OCI-LY7 (cell line): ENCODE results near the gene FAM193A. TPM values are rescaled to one million over a fixed set of nuclear protein-coding genes. Genes with fewer than 3 reads are reported as not detected.

ENCODE experiments used
- BruUV-seq: library from RNA; stranded (reverse); fragments of 400-500 nt; replicated peaks from 2 replicates; lab custom pipeline; 2021; lab: Mats Ljungman, UMichigan
- CTCF ChIA-PET: fragments of 300-600 bp; sonication (Branson Sonifier 250); formaldehyde crosslinking; loops from one replicate; lab custom pipeline; 2022; ENCODE audit warnings: antibody characterized with exemption; ENCODE audit not compliant: unreplicated experiment; lab: Charles Lee
- POLR2A ChIA-PET: fragments of 300-600 bp; sonication (Branson Sonifier 250); formaldehyde crosslinking; loops from one replicate; lab custom pipeline; 2022; ENCODE audit warnings: antibody characterized with exemption; lab: Charles Lee
- DNase-seq: peaks from one replicate; pipeline ENCODE4 v3.0.0-alpha.2; 2015; ENCODE audit warnings: low spot score
- H2AFZ ChIP-seq: fragments of 200-600 bp; sonication (generic), shearing (Covaris generic); 2 replicates; pipeline ENCODE4 v1.6.1; 2014; ENCODE audit warnings: mild to moderate bottlenecking, antibody characterized with exemption, low read length, moderate library complexity
- H3K27ac ChIP-seq: fragments of 200-600 bp; sonication (generic); 2 replicates; pipeline ENCODE4 v1.5.1; 2014; ENCODE audit warnings: mixed run types, low read depth, mild to moderate bottlenecking, moderate library complexity, low read length, inconsistent platforms; ENCODE audit not compliant: poor library complexity, severe bottlenecking
- H3K36me3 ChIP-seq: fragments of 200-600 bp; sonication (generic); 2 replicates; pipeline ENCODE4 v1.6.1; 2014; ENCODE audit warnings: mild to moderate bottlenecking, antibody characterized with exemption, low read length, moderate library complexity, mixed read lengths; ENCODE audit not compliant: insufficient read depth
- H3K4me1 ChIP-seq: fragments of 200-600 bp; sonication (generic); 2 replicates; pipeline ENCODE4 v1.5.1; 2014; ENCODE audit warnings: mild to moderate bottlenecking, low read length; ENCODE audit not compliant: insufficient read depth, poor library complexity, severe bottlenecking
- H3K4me2 ChIP-seq: fragments of 200-600 bp; sonication (generic); 2 replicates; pipeline ENCODE4 v1.6.1; 2014; ENCODE audit warnings: mild to moderate bottlenecking, low read length
- H3K4me3 ChIP-seq: fragments of 200-600 bp; sonication (generic); 2 replicates; pipeline ENCODE4 v1.5.1; 2014; ENCODE audit warnings: mild to moderate bottlenecking, low read depth, low read length; ENCODE audit not compliant: poor library complexity, severe bottlenecking
- H3K79me2 ChIP-seq: fragments of 200-600 bp; sonication (generic); 2 replicates; pipeline ENCODE4 v1.6.1; 2016; ENCODE audit warnings: low read depth, mild to moderate bottlenecking, low read length, moderate library complexity, mixed read lengths; ENCODE audit not compliant: insufficient read depth
- H3K9me2 ChIP-seq: fragments of 200-600 bp; sonication (generic); 2 replicates; pipeline ENCODE4 v1.6.1; 2016; ENCODE audit warnings: mild to moderate bottlenecking, low read length, mixed read lengths; ENCODE audit not compliant: insufficient read depth
- H3K9me3 ChIP-seq: fragments of 200-600 bp; sonication (generic); 2 replicates; pipeline ENCODE4 v1.6.1; 2014; ENCODE audit warnings: mild to moderate bottlenecking, mixed run types, low read length, mixed read lengths
- H4K20me1 ChIP-seq: fragments of 200-600 bp; sonication (generic); 2 replicates; pipeline ENCODE4 v1.6.1; 2014; ENCODE audit warnings: mild to moderate bottlenecking, antibody characterized with exemption, low read length, moderate library complexity, mixed read lengths; ENCODE audit not compliant: insufficient read depth
- CTCF ChIP-seq: fragments of 200-600 bp; sonication (generic); conservative IDR thresholded peaks from 2 replicates; pipeline ENCODE4 v1.5.1; 2014; ENCODE audit warnings: mild to moderate bottlenecking, antibody characterized with exemption, low read length, moderate library complexity, mixed read lengths
- EZH2phosphoT487 ChIP-seq: fragments of 200-600 bp; sonication (generic); IDR thresholded peaks from 2 replicates; pipeline ENCODE4 v1.6.1; 2018; ENCODE audit warnings: low read depth, borderline replicate concordance, mild to moderate bottlenecking, mixed run types, antibody characterized with exemption, low read length, moderate library complexity, mixed read lengths
- intact Hi-C: fragments of 100-400 bp; cut with micrococcal nuclease; formaldehyde crosslinking; loops from one replicate; pipeline ENCODE4 v1.10.0; 2022; ENCODE audit not compliant: unreplicated experiment
- total RNA-seq, 2 experiments: library from RNA; depleted of rRNA in 1 of 2; stranded (reverse); fragments of >200 nt in 1 of 2; shearing (Covaris generic) in 1 of 2; gene quantifications; 2 replicates each; pipeline ENCODE4 v1.2.3, GENCODE V29; 2014 to 2022

Gene FAM193A
- total RNA-seq, 2 experiments from 2014 or later = 17.8 to 36.7 TPM

DNA sequence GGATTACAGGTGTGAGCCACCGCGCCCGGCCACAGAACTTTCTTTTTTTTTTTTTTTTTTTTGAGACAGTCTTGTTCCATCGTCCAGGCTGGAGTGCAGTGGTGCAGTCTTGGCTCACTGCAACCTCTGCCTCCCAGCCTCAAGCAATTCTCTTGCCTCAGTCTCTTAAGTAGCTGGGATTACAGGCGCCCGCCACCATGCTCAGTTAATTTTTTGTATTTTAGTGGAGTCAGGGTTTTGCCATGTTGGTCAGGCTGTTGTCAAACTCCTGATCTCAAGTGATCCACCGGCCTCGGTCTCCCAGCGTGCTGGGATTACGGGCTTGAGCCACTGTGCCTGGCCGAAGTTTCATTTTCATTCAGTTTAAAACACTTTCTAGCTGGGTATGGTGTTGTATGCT, 16.4 kb downstream of the FAM193A start:
- no peak overlapping the region for H3K4me2 ChIP-seq
- TF ChIP-seq EZH2phosphoT487 = no peak
- no peak for TF ChIP-seq CTCF
- POLR2A ChIA-PET = no interaction called here

DNA sequence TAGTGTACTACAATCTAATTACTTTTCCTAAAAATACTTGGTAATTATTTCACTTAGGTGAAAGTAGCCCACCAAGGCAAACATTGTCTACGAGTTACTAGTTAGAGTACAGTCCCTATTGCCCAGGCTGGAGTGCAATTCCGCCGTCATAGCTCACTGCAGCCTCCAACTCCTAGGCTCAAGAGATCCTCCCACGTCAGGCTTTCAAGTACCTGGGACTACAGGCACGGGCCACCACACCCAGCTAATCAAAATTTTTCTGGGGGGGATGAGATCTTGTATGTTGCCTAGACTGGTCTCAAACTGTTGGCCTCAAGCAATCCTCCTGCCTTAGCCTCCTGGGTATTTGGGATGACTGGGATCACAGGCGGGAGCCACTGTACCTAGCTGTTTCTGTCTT, 21.9 kb downstream of the FAM193A start:
- no peak overlapping the region for H3K27ac ChIP-seq
- intact Hi-C loops = no loop called here
- H3K4me1 ChIP-seq = no peaks in the 10 kb centered on the region
- CTCF ChIA-PET = no interaction called here
- peaks cover 83% of the 10 kb centered on the region for H3K79me2 ChIP-seq
- no peak for TF ChIP-seq CTCF
- TF ChIP-seq EZH2phosphoT487 = no peak
- H3K9me3 ChIP-seq = no peaks in the 10 kb centered on the region
- BruUV-seq = no TSS peak
- no peaks in the 10 kb centered on the region for H3K9me2 ChIP-seq
- H3K36me3 ChIP-seq = no peaks in the 10 kb centered on the region
- H3K4me2 ChIP-seq = no peak overlapping the region
- POLR2A ChIA-PET = interaction anchor here (0.6 kb wide), 1 partner anchor 78 kb away, joined by 3 read pairs; no protein-coding TSS in a partner anchor
- H3K4me3 ChIP-seq = no peak overlapping the region
- no peak for DNase-seq
- no peak overlapping the region for H2AFZ ChIP-seq
- H4K20me1 ChIP-seq = no peaks in the 10 kb centered on the region

More for the DNA sequence above, 16.4 kb downstream of the FAM193A start:
- H3K9me3 ChIP-seq = no peaks in the 10 kb centered on the region
- no peak for DNase-seq
- H3K4me1 ChIP-seq = no peaks in the 10 kb centered on the region
- H3K4me3 ChIP-seq = no peak overlapping the region
- CTCF ChIA-PET = no interaction called here
- intact Hi-C loops = no loop called here
- H4K20me1 ChIP-seq = no peaks in the 10 kb centered on the region
- no peak overlapping the region for H2AFZ ChIP-seq
- BruUV-seq = no TSS peak
- no peaks in the 10 kb centered on the region for H3K36me3 ChIP-seq
- H3K27ac ChIP-seq = no peak overlapping the region
- peaks cover 93% of the 10 kb centered on the region for H3K79me2 ChIP-seq
- no peaks in the 10 kb centered on the region for H3K9me2 ChIP-seq

- H3K79me2 ChIP-seq = peaks cover 81% of the 10 kb centered on the region
- no peaks in the 10 kb centered on the region for H3K36me3 ChIP-seq
- H3K4me2 ChIP-seq = no peak overlapping the region
- no peak overlapping the region for H3K27ac ChIP-seq
- BruUV-seq = no TSS peak
- H2AFZ ChIP-seq = no peak overlapping the region
- intact Hi-C loops = no loop called here
- no peaks in the 10 kb centered on the region for H3K4me1 ChIP-seq
- H3K9me3 ChIP-seq = no peaks in the 10 kb centered on the region
- no peak overlapping the region for H3K4me3 ChIP-seq
- TF ChIP-seq EZH2phosphoT487 (no peak), CTCF (no peak)
- POLR2A ChIA-PET = no interaction called here
- CTCF ChIA-PET = no interaction called here
- H3K9me2 ChIP-seq = no peaks in the 10 kb centered on the region
- DNase-seq = no peak
- no peaks in the 10 kb centered on the region for H4K20me1 ChIP-seq
Observed at GRCh38 chr4:2560167-2560566, 23.7 kb downstream of the FAM193A start.
